ENCODE results near the gene GARIN5B.

- TF ChIP-seq CTCF (IDR thresholded peaks at IDR 0.05) (no peak), POLR2A (IDR thresholded peaks at IDR 0.05) (no peak), POLR2AphosphoS5 (IDR thresholded peaks at IDR 0.05) (no peak), EP300 (IDR thresholded peaks at IDR 0.05) (no peak)
Observed at GRCh38 chr19:55306712-55307111, 56.3 kb downstream of the GARIN5B start.
